ENCODE data around the gene PLXNB2. TPM values are rescaled to one million over a fixed set of nuclear protein-coding genes. Genes with fewer than 3 reads are reported as not detected.

Gene PLXNB2
- total RNA-seq, 1 donor from 2014 or later: 287 TPM

DNA sequence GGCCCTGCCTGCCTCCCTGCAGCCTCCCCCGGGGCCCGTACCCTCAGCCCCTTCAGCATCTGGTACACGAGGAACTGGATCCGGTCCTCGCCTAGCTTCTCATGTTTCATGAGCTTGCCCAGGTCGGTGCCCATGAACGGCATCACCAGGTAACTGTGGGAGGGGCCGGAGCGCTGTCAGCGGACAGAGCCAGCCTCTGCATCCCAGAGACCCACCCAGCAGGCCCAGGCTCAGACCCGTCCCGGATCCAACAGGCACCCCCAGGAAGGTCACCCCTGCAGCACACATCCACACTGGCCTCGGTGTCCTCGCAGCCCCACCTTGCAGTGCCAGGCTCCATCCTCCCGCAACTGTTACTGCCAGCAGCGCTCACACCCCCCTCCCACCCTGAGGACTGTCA is 50.4 kb downstream of the PLXNB2 start:
- no peak for DNase-seq (ENCODE audit: low spot score in 2 of 2)
- Histone ChIP-seq H3K27ac (no peak overlapping the region), H3K36me3 (no peaks in the 10 kb centered on the region), H3K27me3 (no peaks in the 10 kb centered on the region), H3K4me1 (peaks cover 0 to 5% of the 10 kb centered on the region in 2 donors), H3K4me3 (no peak overlapping the region), H3K9me3 (no peaks in the 10 kb centered on the region)
- intact Hi-C loops (cut with DNase I): no loop called here
- TF ChIP-seq CTCF (IDR thresholded peaks at IDR 0.05): no peak

DNA sequence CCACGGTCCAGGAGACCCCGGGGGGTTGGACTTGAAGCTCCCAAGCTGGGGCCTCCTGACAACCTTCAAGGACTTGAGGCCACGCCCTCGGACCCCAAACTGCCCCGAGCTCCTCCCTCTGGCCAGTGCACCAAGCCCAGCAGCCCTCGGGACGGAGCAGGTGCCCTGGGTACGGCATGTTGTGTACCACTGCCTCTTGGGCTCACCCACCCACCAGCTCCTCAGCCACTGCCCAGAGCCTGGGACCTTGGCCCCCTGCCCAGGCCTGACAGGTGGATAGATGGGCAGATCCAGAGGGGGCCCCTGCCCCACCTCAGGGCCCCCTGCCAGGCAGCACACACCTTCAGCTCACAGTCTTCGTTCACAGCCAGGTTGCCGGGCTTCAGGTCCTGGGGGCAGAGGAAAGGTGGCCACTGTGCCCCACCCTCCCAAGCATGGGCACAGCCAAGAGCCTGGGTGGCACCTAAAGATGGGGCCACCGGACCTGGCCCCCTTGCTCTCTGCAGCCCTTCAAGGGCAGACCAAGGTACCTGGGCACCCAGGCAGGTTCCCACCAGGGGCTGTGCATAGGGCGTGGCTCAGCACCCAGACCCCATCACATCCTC is 51.1 kb downstream of the PLXNB2 start:
- Histone ChIP-seq H3K4me3 (no peak overlapping the region), H3K27me3 (no peaks in the 10 kb centered on the region), H3K4me1 (peaks cover 0 to 7% of the 10 kb centered on the region in 2 donors), H3K9me3 (no peaks in the 10 kb centered on the region), H3K36me3 (no peaks in the 10 kb centered on the region), H3K27ac (no peak overlapping the region)
- no peak for DNase-seq (ENCODE audit: low spot score in 2 of 2)
- TF ChIP-seq CTCF (IDR thresholded peaks at IDR 0.05): no peak
- intact Hi-C loops (cut with DNase I): no loop called here

DNA sequence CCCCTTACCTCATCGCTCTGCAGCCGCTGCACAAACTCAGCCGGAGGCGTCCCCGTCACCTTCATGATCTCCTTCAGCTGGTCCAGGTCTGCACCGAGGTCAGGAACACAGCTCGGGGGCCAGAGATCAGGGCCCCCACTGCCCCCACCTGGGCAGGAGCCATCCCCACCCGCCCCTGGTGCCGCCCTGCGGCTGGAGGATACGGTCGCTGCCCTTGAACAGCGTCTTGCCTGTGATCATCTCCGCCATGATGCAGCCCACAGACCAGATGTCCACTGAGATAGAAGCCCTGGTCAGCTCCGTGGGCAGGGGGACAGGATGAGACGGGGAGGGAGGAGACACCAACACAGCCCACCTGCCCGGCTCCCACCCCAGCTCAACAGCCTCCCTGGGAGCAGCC is 51.8 kb downstream of the PLXNB2 start:
- no peak for DNase-seq (ENCODE audit: low spot score in 2 of 2)
- intact Hi-C loops (cut with DNase I): no loop called here
- H3K27me3 ChIP-seq: no peaks in the 10 kb centered on the region
- no peaks in the 10 kb centered on the region for H3K36me3 ChIP-seq
- no peak overlapping the region for H3K27ac ChIP-seq
- no peak overlapping the region for H3K4me3 ChIP-seq
- H3K4me1 ChIP-seq: peaks cover 0 to 10% of the 10 kb centered on the region in 2 donors
- TF ChIP-seq CTCF (IDR thresholded peaks at IDR 0.05): no peak
- no peaks in the 10 kb centered on the region for H3K9me3 ChIP-seq

GRCh38 chr22:50255099-50255498 is 52.3 kb downstream of the PLXNB2 start:
- no peaks in the 10 kb centered on the region for H3K9me3 ChIP-seq
- peaks cover 5 to 15% of the 10 kb centered on the region in 2 donors for H3K4me1 ChIP-seq
- H3K27ac ChIP-seq: no peak overlapping the region
- no peak for TF ChIP-seq CTCF (IDR thresholded peaks at IDR 0.05)
- intact Hi-C loops (cut with DNase I): no loop called here
- no peaks in the 10 kb centered on the region for H3K36me3 ChIP-seq
- H3K4me3 ChIP-seq: no peak overlapping the region
- no peak for DNase-seq (ENCODE audit: low spot score in 2 of 2)
- H3K27me3 ChIP-seq: no peaks in the 10 kb centered on the region

GRCh38 chr22:50253941-50254340 is 53.5 kb downstream of the PLXNB2 start:
- intact Hi-C loops (cut with DNase I): loop anchor here (2.0 kb wide), 1 partner anchor 17 kb away; the partner anchor contains the start of gene MAPK11
- Histone ChIP-seq H3K4me1 (peaks cover 11 to 19% of the 10 kb centered on the region in 2 donors), H3K27ac (no peak overlapping the region), H3K36me3 (no peaks in the 10 kb centered on the region), H3K27me3 (no peaks in the 10 kb centered on the region), H3K9me3 (no peaks in the 10 kb centered on the region), H3K4me3 (no peak overlapping the region)
- no peak for TF ChIP-seq CTCF (IDR thresholded peaks at IDR 0.05)
- DNase-seq (ENCODE audit: low spot score in 2 of 2): no peak
